ENCODE results near the gene XPOT.

XPOT gene

GRCh38 chr12:64500394-64500793 is 96.2 kb downstream of the XPOT start:
- TF ChIP-seq, protein P1, sequence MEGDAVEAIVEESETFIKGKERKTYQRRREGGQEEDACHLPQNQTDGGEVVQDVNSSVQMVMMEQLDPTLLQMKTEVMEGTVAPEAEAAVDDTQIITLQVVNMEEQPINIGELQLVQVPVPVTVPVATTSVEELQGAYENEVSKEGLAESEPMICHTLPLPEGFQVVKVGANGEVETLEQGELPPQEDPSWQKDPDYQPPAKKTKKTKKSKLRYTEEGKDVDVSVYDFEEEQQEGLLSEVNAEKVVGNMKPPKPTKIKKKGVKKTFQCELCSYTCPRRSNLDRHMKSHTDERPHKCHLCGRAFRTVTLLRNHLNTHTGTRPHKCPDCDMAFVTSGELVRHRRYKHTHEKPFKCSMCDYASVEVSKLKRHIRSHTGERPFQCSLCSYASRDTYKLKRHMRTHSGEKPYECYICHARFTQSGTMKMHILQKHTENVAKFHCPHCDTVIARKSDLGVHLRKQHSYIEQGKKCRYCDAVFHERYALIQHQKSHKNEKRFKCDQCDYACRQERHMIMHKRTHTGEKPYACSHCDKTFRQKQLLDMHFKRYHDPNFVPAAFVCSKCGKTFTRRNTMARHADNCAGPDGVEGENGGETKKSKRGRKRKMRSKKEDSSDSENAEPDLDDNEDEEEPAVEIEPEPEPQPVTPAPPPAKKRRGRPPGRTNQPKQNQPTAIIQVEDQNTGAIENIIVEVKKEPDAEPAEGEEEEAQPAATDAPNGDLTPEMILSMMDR (conservative IDR thresholded peaks at IDR 0.05) = no peak
- no peak overlapping the region for H3K27ac ChIP-seq

All from VCaP (cell line).